Ishikawa (cell line): ENCODE results near the gene NLRP5.

ENCODE experiments used
- CEBPB ChIP-seq: IDR thresholded peaks from 2 replicates; pipeline ENCODE4 v1.6.1; 2012
- CREB1 ChIP-seq: IDR thresholded peaks from 2 replicates; pipeline ENCODE4 v1.6.1; 2012; ENCODE audit warnings: low read depth
- EGR1 ChIP-seq: IDR thresholded peaks from 2 replicates; pipeline ENCODE4 v1.6.1; 2012
- EP300 ChIP-seq: IDR thresholded peaks from 2 replicates; pipeline ENCODE4 v1.6.1; 2012; ENCODE audit warnings: borderline replicate concordance
- FOXM1 ChIP-seq: IDR thresholded peaks from 2 replicates; pipeline ENCODE4 v1.6.1; 2012; ENCODE audit warnings: low read depth, borderline replicate concordance
- MAX ChIP-seq: IDR thresholded peaks from 2 replicates; pipeline ENCODE4 v1.6.1; 2012
- NFIC ChIP-seq: IDR thresholded peaks from 2 replicates; pipeline ENCODE4 v1.6.1; 2012
- RAD21 ChIP-seq: IDR thresholded peaks from 2 replicates; pipeline ENCODE4 v1.6.1; 2012; ENCODE audit warnings: low read depth
- REST ChIP-seq: IDR thresholded peaks from 2 replicates; pipeline ENCODE4 v1.6.1; 2012; ENCODE audit warnings: low read depth, mild to moderate bottlenecking
- TAF1 ChIP-seq: IDR thresholded peaks from 2 replicates; pipeline ENCODE4 v1.6.1; 2012; ENCODE audit warnings: low read depth, mild to moderate bottlenecking
- TCF12 ChIP-seq: IDR thresholded peaks from 2 replicates; pipeline ENCODE4 v1.6.1; 2012; ENCODE audit warnings: low read depth
- TEAD4 ChIP-seq: IDR thresholded peaks from 2 replicates; pipeline ENCODE4 v1.6.1; 2012
- YY1 ChIP-seq: IDR thresholded peaks from 2 replicates; pipeline ENCODE4 v1.6.1; 2012; ENCODE audit warnings: low read depth
- ZBTB7A ChIP-seq: IDR thresholded peaks from 2 replicates; pipeline ENCODE4 v1.6.1; 2012; ENCODE audit warnings: low read depth
- TF ChIP-seq, protein P1 (sequence below): IDR thresholded peaks from 2 replicates; pipeline ENCODE4 v1.6.1; 2012

The NLRP5 gene

DNA sequence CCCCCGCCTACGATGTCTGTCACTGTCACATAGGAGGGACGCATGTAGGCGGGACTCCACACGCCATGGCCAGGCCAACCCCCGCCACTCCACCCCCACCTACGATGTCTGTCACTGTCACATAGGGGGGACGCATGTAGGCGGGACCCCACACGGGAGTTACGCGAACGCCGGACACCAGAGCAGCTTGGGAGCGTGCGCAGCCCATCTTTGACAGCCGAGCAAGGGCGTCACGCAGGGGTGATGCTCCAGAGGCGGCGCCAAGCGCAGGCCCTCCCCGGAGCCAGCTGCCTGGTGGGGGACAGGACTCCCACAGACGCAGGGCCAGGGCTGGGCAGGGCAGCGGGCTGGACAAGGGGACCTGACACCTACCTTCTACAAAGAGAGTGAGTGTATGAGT, 114.5 kb downstream of the NLRP5 start:
- TF ChIP-seq CEBPB: no peak
- TF ChIP-seq, protein P1, sequence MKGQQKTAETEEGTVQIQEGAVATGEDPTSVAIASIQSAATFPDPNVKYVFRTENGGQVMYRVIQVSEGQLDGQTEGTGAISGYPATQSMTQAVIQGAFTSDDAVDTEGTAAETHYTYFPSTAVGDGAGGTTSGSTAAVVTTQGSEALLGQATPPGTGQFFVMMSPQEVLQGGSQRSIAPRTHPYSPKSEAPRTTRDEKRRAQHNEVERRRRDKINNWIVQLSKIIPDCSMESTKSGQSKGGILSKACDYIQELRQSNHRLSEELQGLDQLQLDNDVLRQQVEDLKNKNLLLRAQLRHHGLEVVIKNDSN: no peak
- TF ChIP-seq CREB1: no peak
- TF ChIP-seq EP300: no peak
- TF ChIP-seq TEAD4: no peak
- no peak for TF ChIP-seq ZBTB7A

- no peak for TF ChIP-seq FOXM1
- TF ChIP-seq YY1: no peak
- TF ChIP-seq, protein P1: no peak
- no peak for TF ChIP-seq EP300
- TF ChIP-seq RAD21: no peak
These were observed 115.4 kb downstream of the NLRP5 start for GRCh38 chr19:56101746-56102535.

- no peak for TF ChIP-seq TEAD4
- no peak for TF ChIP-seq TCF12
- TF ChIP-seq, protein P1: no peak
These were observed 116.5 kb downstream of the NLRP5 start for GRCh38 chr19:56103027-56103614.

DNA sequence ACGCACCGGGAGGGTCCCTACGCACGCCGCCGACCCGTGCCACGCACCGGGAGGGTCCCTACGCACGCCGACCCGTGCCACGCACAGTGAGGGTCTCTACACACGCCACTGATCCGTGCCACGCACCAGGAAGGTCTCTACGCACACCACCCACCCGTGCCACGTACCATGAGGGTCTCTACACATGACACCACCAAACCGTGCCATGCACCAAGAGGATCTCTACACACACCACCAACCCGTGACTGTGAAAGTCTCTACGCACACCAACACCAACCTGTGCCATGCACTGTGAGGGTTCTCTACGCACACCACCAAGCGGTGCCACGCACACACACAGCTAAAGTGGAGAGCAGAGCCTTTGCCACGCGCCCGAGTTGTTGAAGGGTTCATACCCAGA, 117.8 kb downstream of the NLRP5 start:
- no peak for TF ChIP-seq FOXM1

DNA sequence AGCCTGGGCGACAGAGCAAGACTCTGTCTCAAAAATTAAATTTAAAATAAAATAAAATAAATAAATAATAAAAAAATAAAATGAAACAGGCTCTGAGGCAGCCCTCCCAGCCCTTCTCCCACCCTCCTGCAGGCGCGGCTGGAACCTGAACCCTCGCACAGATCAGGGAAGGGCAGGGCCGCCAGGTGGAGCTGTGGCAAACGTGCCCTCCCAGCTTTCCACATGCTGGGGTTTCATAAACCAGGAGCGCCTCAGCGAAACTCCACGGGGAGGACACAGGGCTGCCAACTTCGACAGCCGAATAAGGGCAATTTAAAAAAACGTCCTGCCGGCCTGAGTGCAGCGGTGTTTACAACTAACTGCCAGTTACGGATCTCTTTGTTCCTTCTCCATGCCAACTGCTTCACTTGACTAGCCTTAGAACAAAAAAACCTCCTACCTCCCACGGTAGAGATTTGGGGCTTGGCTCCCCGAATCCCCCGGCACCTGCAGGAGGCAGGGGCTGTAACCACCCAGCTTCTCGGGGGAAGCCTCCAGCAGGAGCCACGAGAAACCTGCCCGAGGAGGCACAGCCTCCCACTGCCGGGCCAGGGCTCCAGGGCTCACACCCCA, 118.6 kb downstream of the NLRP5 start:
- no peak; the same call in 1 of the 2 replicates for TF ChIP-seq TCF12
- TF ChIP-seq EP300: peak; percentile 38; the same call in 1 of the 2 replicates
- no peak for TF ChIP-seq CREB1
- no peak for TF ChIP-seq TEAD4
- TF ChIP-seq MAX: peak; percentile 92
- TF ChIP-seq NFIC: peak; percentile 72
- TF ChIP-seq, protein P1: no peak
- no peak; the same call in 1 of the 2 replicates for TF ChIP-seq ZBTB7A
- TF ChIP-seq EGR1: no peak
- TF ChIP-seq CEBPB: no peak
- no peak for TF ChIP-seq FOXM1
- TF ChIP-seq RAD21: peak; percentile 67
- TF ChIP-seq REST: no peak

DNA sequence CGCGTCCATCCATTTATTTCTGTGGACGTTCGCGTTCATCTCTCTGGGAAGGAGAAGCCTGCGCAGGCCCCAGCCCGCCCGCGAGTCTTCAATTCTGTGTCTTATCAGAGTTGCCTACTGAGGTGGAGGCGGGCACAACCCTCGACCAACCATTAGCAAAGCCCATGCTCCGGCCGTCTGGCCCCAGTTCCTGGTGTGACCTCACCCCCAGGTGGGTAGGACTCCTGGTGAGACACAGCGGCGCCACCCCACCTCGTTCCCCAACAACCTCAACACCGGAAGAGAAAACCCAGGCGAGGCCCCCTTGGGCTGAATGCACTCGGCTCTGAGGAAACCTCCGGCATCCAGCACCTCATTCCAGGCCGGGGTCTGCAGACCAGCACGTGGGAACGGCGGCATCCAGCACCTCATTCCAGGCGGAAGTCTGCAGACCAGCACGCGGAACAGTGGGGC, 119.8 kb downstream of the NLRP5 start:
- TF ChIP-seq TCF12: no peak
- no peak for TF ChIP-seq EP300
- no peak for TF ChIP-seq CEBPB
- TF ChIP-seq YY1: no peak
- TF ChIP-seq ZBTB7A: no peak
- TF ChIP-seq EGR1: no peak
- TF ChIP-seq CREB1: no peak
- TF ChIP-seq TAF1: no peak
- TF ChIP-seq NFIC: no peak
- no peak for TF ChIP-seq REST
- TF ChIP-seq, protein P1: no peak
- no peak for TF ChIP-seq MAX
